Liver (tissue), 9 donors: ENCODE results near the gene NLGN1. TPM values are rescaled to one million over a fixed set of nuclear protein-coding genes. Genes with fewer than 3 reads are reported as not detected.

ENCODE experiments used
- DNase-seq: peaks from one replicate; pipeline ENCODE4 v3.0.0-alpha.2; 2017; ENCODE audit warnings: low spot score
- H3K27ac ChIP-seq, 2 donors: one replicate each; pipeline ENCODE4 v1.7.0; 2013; ENCODE audit warnings: inconsistent platforms in 2 of 2, low read length in 2 of 2, control low read depth in 1 of 2, low read depth in 1 of 2, mild to moderate bottlenecking in 1 of 2
- H3K27me3 ChIP-seq, 4 donors: one replicate each; pipeline versions ENCODE4 v1.6.1 to v1.7.0; 2013; ENCODE audit warnings: low read length in 3 of 4, inconsistent platforms in 1 of 4, mild to moderate bottlenecking in 1 of 4, moderate library complexity in 1 of 4; ENCODE audit not compliant: control insufficient read depth in 4 of 4, insufficient read depth in 4 of 4
- H3K36me3 ChIP-seq, 4 donors: one replicate each; pipeline versions ENCODE4 v1.6.1 to v1.7.0; 2013; ENCODE audit warnings: low read length in 3 of 4, mild to moderate bottlenecking in 3 of 4, low read depth in 1 of 4, moderate library complexity in 1 of 4; ENCODE audit not compliant: control insufficient read depth in 4 of 4, insufficient read depth in 3 of 4
- H3K4me1 ChIP-seq, 4 donors: one replicate each; pipeline versions ENCODE4 v1.6.1 to v1.7.0; 2013; ENCODE audit warnings: low read length in 3 of 4, mild to moderate bottlenecking in 3 of 4, moderate library complexity in 1 of 4; ENCODE audit not compliant: control insufficient read depth in 4 of 4, insufficient read depth in 4 of 4
- H3K4me3 ChIP-seq, 3 donors: one replicate each; pipeline versions ENCODE4 v1.6.1 to v1.7.0; 2013; ENCODE audit warnings: low read length in 3 of 3, control low read depth in 1 of 3, low read depth in 1 of 3, mild to moderate bottlenecking in 1 of 3
- H3K9ac ChIP-seq, 2 donors: one replicate each; pipeline ENCODE4 v1.7.0; 2013; ENCODE audit warnings: low read length in 2 of 2, mild to moderate bottlenecking in 2 of 2, moderate library complexity in 2 of 2, control low read depth in 1 of 2, low read depth in 1 of 2
- H3K9me3 ChIP-seq, 4 donors: one replicate each; pipeline versions ENCODE4 v1.6.1 to v1.7.0; 2013; ENCODE audit warnings: low read length in 3 of 4; ENCODE audit not compliant: control insufficient read depth in 4 of 4
- ATF3 ChIP-seq: IDR thresholded peaks from 2 replicates; pipeline ENCODE4 v1.6.1; 2016; ENCODE audit warnings: antibody characterized with exemption
- EGR1 ChIP-seq, 2 donors: IDR thresholded peaks; 2 replicates each; pipeline ENCODE4 v1.6.1; 2016 to 2018; ENCODE audit warnings: antibody characterized with exemption in 2 of 2, low read depth in 2 of 2
- FOXA1 ChIP-seq: IDR thresholded peaks from 2 replicates; pipeline ENCODE4 v1.6.1; 2016; ENCODE audit warnings: antibody characterized with exemption
- FOXA2 ChIP-seq: IDR thresholded peaks from 2 replicates; pipeline ENCODE4 v1.6.1; 2016; ENCODE audit warnings: antibody characterized with exemption
- GABPA ChIP-seq, 2 donors: IDR thresholded peaks in 1 of 2; conservative IDR thresholded peaks in 1 of 2; 2 replicates each; pipeline ENCODE4 v1.6.1; 2016; ENCODE audit warnings: antibody characterized with exemption in 2 of 2, mild to moderate bottlenecking in 1 of 2, moderate library complexity in 1 of 2
- HNF4A ChIP-seq, 2 donors: conservative IDR thresholded peaks; 2 replicates each; pipeline ENCODE4 v1.6.1; 2016; ENCODE audit warnings: antibody characterized with exemption in 2 of 2, mild to moderate bottlenecking in 2 of 2
- HNF4G ChIP-seq: IDR thresholded peaks from 2 replicates; pipeline ENCODE4 v1.6.1; 2016; ENCODE audit warnings: antibody characterized with exemption
- JUND ChIP-seq, 2 donors: IDR thresholded peaks; 2 replicates each; pipeline ENCODE4 v1.6.1; 2016; ENCODE audit warnings: antibody characterized with exemption in 2 of 2
- MAX ChIP-seq: IDR thresholded peaks from 2 replicates; pipeline ENCODE4 v1.6.1; 2016; ENCODE audit warnings: antibody characterized with exemption
- NR2F2 ChIP-seq: IDR thresholded peaks from 2 replicates; pipeline ENCODE4 v1.6.1; 2016; ENCODE audit warnings: antibody characterized with exemption
- RAD21 ChIP-seq, 2 donors: IDR thresholded peaks; 2 replicates each; pipeline ENCODE4 v1.6.1; 2016; ENCODE audit warnings: antibody characterized with exemption in 2 of 2, mild to moderate bottlenecking in 2 of 2
- RXRA ChIP-seq, 2 donors: IDR thresholded peaks; 2 replicates each; pipeline ENCODE4 v1.6.1; 2017 to 2018; ENCODE audit warnings: antibody characterized with exemption in 2 of 2, mild to moderate bottlenecking in 1 of 2
- SP1 ChIP-seq: IDR thresholded peaks from 2 replicates; pipeline ENCODE4 v1.6.1; 2018; ENCODE audit warnings: antibody characterized with exemption, mild to moderate bottlenecking
- YY1 ChIP-seq: IDR thresholded peaks from 2 replicates; pipeline ENCODE4 v1.6.1; 2016; ENCODE audit warnings: antibody characterized with exemption, mild to moderate bottlenecking
- ZBTB33 ChIP-seq: IDR thresholded peaks from 2 replicates; pipeline ENCODE4 v1.6.1; 2016; ENCODE audit warnings: antibody characterized with exemption
- WGBS: extraction: QIAGEN DNeasy Blood & Tissue Kit; methylation state at CpG from one replicate; pipeline ENCODE4 v1.1.7; 2013; 5-methylcytosine and 5-hydroxymethylcytosine counted together
- polyA plus RNA-seq, 2 donors: library from polyadenylated mRNA; stranded (reverse) in 1 of 2; unstranded in 1 of 2; fragments of 200-250 nt in 1 of 2; fragments of >200 nt in 1 of 2; fragmentation: Nextera tagmentation in 1 of 2; extraction: Ambion mirVana in 1 of 2; gene quantifications; one replicate each; pipeline versions ENCODE4 v1.2.1 to v1.2.3, GENCODE V29; 2013 to 2015
- total RNA-seq, 2 donors: library from RNA; depleted of rRNA; stranded (reverse); fragments of >200 nt; gene quantifications; one replicate each; pipeline ENCODE4 v1.2.3, GENCODE V29; 2014
- TF ChIP-seq, protein P1 (sequence below): fragments of 150-350 bp; IDR thresholded peaks from 2 replicates; pipeline ENCODE4 v1.5.1; 2017; ENCODE audit warnings: improper control_type of control experiment, low read depth, low read length; ENCODE audit not compliant: missing input control
- TF ChIP-seq, protein P2 (sequence below): IDR thresholded peaks from 2 replicates; pipeline ENCODE4 v1.6.1; 2016; ENCODE audit warnings: antibody characterized with exemption, mild to moderate bottlenecking
- donor health status: healthy.
- donor health status: healthy.
- donor health status: healthy.
- donor health status: healthy.
- donor health status: healthy.

The NLGN1 gene
- total and polyA plus RNA-seq, 4 donors = 0.02 to 0.67 (median 0.37) TPM; not detected in 1

- 81% methylated on average over 4 of the region's 4 CpGs for WGBS
- TF ChIP-seq FOXA1 (no peak), EGR1 (IDR thresholded peaks at IDR 0.05; ENCODE audit: low read depth in 2 of 2) (no peak), ZBTB33 (no peak), SP1 (no peak), YY1 (no peak), HNF4G (no peak), GABPA (IDR thresholded peaks at IDR 0.05 in 1 of 2, conservative IDR thresholded peaks at IDR 0.05 in 1 of 2) (no peak), ATF3 (no peak), JUND (IDR thresholded peaks at IDR 0.05) (no peak)
- TF ChIP-seq, protein P1, sequence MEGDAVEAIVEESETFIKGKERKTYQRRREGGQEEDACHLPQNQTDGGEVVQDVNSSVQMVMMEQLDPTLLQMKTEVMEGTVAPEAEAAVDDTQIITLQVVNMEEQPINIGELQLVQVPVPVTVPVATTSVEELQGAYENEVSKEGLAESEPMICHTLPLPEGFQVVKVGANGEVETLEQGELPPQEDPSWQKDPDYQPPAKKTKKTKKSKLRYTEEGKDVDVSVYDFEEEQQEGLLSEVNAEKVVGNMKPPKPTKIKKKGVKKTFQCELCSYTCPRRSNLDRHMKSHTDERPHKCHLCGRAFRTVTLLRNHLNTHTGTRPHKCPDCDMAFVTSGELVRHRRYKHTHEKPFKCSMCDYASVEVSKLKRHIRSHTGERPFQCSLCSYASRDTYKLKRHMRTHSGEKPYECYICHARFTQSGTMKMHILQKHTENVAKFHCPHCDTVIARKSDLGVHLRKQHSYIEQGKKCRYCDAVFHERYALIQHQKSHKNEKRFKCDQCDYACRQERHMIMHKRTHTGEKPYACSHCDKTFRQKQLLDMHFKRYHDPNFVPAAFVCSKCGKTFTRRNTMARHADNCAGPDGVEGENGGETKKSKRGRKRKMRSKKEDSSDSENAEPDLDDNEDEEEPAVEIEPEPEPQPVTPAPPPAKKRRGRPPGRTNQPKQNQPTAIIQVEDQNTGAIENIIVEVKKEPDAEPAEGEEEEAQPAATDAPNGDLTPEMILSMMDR = no peak
- DNase-seq = no peak
- H3K4me1 ChIP-seq = no peaks in the 10 kb centered on the region
- H3K9ac ChIP-seq = no peak overlapping the region
- no peak overlapping the region for H3K27ac ChIP-seq
- no peaks in the 10 kb centered on the region for H3K9me3 ChIP-seq
- H3K36me3 ChIP-seq = no peaks in the 10 kb centered on the region
- no peak overlapping the region for H3K4me3 ChIP-seq
- no peaks in the 10 kb centered on the region for H3K27me3 ChIP-seq
These were observed 473.4 kb downstream of the NLGN1 start for GRCh38 chr3:173870976-173871375.

GRCh38 chr3:173875790-173876189 lies 478.2 kb downstream of the NLGN1 start:
- TF ChIP-seq ATF3 (no peak), JUND (IDR thresholded peaks at IDR 0.05) (no peak), RAD21 (IDR thresholded peaks at IDR 0.05) (no peak), MAX (no peak), YY1 (no peak), EGR1 (IDR thresholded peaks at IDR 0.05; ENCODE audit: low read depth in 2 of 2) (no peak), ZBTB33 (no peak), FOXA1 (no peak), GABPA (IDR thresholded peaks at IDR 0.05 in 1 of 2, conservative IDR thresholded peaks at IDR 0.05 in 1 of 2) (no peak), SP1 (no peak), NR2F2 (no peak), RXRA (IDR thresholded peaks at IDR 0.05) (no peak), FOXA2 (no peak), HNF4G (no peak), HNF4A (conservative IDR thresholded peaks at IDR 0.05) (no peak)
- TF ChIP-seq, protein P2, sequence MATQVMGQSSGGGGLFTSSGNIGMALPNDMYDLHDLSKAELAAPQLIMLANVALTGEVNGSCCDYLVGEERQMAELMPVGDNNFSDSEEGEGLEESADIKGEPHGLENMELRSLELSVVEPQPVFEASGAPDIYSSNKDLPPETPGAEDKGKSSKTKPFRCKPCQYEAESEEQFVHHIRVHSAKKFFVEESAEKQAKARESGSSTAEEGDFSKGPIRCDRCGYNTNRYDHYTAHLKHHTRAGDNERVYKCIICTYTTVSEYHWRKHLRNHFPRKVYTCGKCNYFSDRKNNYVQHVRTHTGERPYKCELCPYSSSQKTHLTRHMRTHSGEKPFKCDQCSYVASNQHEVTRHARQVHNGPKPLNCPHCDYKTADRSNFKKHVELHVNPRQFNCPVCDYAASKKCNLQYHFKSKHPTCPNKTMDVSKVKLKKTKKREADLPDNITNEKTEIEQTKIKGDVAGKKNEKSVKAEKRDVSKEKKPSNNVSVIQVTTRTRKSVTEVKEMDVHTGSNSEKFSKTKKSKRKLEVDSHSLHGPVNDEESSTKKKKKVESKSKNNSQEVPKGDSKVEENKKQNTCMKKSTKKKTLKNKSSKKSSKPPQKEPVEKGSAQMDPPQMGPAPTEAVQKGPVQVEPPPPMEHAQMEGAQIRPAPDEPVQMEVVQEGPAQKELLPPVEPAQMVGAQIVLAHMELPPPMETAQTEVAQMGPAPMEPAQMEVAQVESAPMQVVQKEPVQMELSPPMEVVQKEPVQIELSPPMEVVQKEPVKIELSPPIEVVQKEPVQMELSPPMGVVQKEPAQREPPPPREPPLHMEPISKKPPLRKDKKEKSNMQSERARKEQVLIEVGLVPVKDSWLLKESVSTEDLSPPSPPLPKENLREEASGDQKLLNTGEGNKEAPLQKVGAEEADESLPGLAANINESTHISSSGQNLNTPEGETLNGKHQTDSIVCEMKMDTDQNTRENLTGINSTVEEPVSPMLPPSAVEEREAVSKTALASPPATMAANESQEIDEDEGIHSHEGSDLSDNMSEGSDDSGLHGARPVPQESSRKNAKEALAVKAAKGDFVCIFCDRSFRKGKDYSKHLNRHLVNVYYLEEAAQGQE = no peak

More at GRCh38 chr3:173875790-173876189, 478.2 kb downstream of the NLGN1 start:
- H3K4me3 ChIP-seq = no peak overlapping the region
- no peaks in the 10 kb centered on the region for H3K36me3 ChIP-seq
- H3K9me3 ChIP-seq = no peaks in the 10 kb centered on the region
- H3K9ac ChIP-seq = no peak overlapping the region
- no peaks in the 10 kb centered on the region for H3K27me3 ChIP-seq
- H3K27ac ChIP-seq = no peak overlapping the region
- H3K4me1 ChIP-seq = no peaks in the 10 kb centered on the region
- DNase-seq = no peak
